Endothelial cell (in vitro differentiated cells): ENCODE measurements around the gene KLF8. TPM values are rescaled to one million over a fixed set of nuclear protein-coding genes. Genes with fewer than 3 reads are reported as not detected.
A peak's percentile ranks its signal among the peaks of the same experiment; 100 is the strongest.

ENCODE experiments used
- DNase-seq: peaks from one replicate; pipeline ENCODE4 v3.0.0; 2021; ENCODE audit warnings: low spot score
- H3K27ac Mint-ChIP-seq: one replicate; pipeline ENCODE4 v1.8.0; 2021; ENCODE audit warnings: mixed read lengths, inconsistent platforms; ENCODE audit not compliant: unreplicated experiment
- H3K27me3 Mint-ChIP-seq: one replicate; pipeline ENCODE4 v1.8.0; 2021; ENCODE audit warnings: mild to moderate bottlenecking, moderate library complexity, mixed read lengths, inconsistent platforms; ENCODE audit not compliant: unreplicated experiment
- H3K36me3 Mint-ChIP-seq: one replicate; pipeline ENCODE4 v1.8.0; 2021; ENCODE audit warnings: mild to moderate bottlenecking, low read depth, mixed read lengths, inconsistent platforms; ENCODE audit not compliant: unreplicated experiment
- H3K4me1 Mint-ChIP-seq: one replicate; pipeline ENCODE4 v1.8.0; 2021; ENCODE audit warnings: mild to moderate bottlenecking, mixed read lengths, inconsistent platforms; ENCODE audit not compliant: unreplicated experiment
- H3K4me3 Mint-ChIP-seq: one replicate; pipeline ENCODE4 v1.8.0; 2021; ENCODE audit warnings: mild to moderate bottlenecking, mixed read lengths, inconsistent platforms; ENCODE audit not compliant: unreplicated experiment
- H3K9me3 Mint-ChIP-seq: one replicate; pipeline ENCODE4 v1.8.0; 2021; ENCODE audit warnings: mixed read lengths, inconsistent platforms; ENCODE audit not compliant: unreplicated experiment
- CTCF ChIP-seq: fragments of 200-600 bp; sonication (generic); IDR thresholded peaks from one replicate; pipeline ENCODE4 v1.5.0; 2021; ENCODE audit warnings: antibody characterized with exemption; ENCODE audit not compliant: unreplicated experiment
- total RNA-seq: library from RNA; stranded (reverse); fragmentation: NEBNext Ultra II Directional; extraction: Animal tissue kit (Norgen Biotek cat#: 25700); gene quantifications from one replicate; pipeline ENCODE4 v1.2.1, GENCODE V29; 2021; ENCODE audit not compliant: unreplicated experiment

The KLF8 gene
- total RNA-seq, 1 donor from 2014 or later: 13.9 TPM

DNA sequence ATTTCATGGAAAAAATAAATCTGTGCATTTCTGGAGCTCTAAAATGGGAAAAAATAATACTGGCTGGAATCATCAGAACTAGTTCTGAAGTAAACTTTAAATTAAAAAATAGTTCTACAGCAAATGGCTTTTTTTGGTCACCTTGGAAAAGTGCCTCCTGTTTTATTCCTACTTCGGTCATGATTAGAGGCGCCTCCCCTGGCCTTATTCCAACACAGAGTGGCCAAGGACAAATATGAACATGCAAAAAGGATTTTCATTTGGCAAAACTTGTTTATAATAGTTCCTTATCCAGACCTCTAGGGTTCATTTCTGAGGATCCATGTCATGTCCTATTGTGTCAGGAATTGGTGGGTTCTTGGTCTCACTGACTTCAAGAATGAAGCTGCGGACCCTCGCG is 11.1 kb upstream of the KLF8 start:
- no peak overlapping the region for H3K27ac Mint-ChIP-seq
- H3K36me3 Mint-ChIP-seq: no peaks in the 10 kb centered on the region
- no peak for DNase-seq
- H3K27me3 Mint-ChIP-seq: no peaks in the 10 kb centered on the region
- no peak for TF ChIP-seq CTCF
- H3K4me3 Mint-ChIP-seq: no peak overlapping the region
- H3K4me1 Mint-ChIP-seq: no peaks in the 10 kb centered on the region
- no peaks in the 10 kb centered on the region for H3K9me3 Mint-ChIP-seq

DNA sequence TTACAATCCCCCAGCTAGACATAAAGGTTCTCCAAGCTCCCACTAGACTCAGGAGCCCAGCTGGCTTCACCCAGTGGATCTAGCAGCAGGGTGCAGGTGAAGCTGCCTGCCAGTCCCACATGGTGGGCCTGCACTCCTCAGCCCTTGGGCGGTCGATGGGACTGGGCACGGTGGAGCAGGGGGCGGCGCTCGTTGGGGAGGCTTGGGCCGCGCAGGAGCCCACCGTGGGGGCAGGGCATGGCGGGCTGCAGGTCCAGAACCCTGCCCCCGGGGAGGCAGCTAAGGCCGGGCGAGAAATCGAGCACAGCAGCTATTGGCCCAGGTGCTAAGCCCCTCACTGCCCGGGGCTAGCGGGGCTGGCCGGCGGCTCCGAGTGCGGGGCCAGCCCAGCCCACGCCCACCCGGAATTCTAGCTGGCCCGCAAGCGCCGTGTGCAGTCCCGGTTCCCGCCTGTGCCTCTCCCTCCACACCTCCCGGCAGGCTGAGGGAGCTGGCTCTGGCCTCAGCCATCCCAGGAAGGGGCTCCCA is 9.6 kb upstream of the KLF8 start:
- Mint-ChIP-seq H3K4me3 (no peak overlapping the region), H3K36me3 (no peaks in the 10 kb centered on the region), H3K4me1 (peaks cover 6% of the 10 kb centered on the region), H3K9me3 (no peaks in the 10 kb centered on the region), H3K27me3 (no peaks in the 10 kb centered on the region), H3K27ac (no peak overlapping the region)
- DNase-seq: no peak
- TF ChIP-seq CTCF: no peak

GRCh38 chrX:56226980-56227379 is 5.2 kb upstream of the KLF8 start:
- no peak overlapping the region for H3K27ac Mint-ChIP-seq
- H3K36me3 Mint-ChIP-seq: no peaks in the 10 kb centered on the region
- H3K4me1 Mint-ChIP-seq: peaks cover 21% of the 10 kb centered on the region
- no peaks in the 10 kb centered on the region for H3K9me3 Mint-ChIP-seq
- TF ChIP-seq CTCF: no peak
- H3K4me3 Mint-ChIP-seq: no peak overlapping the region
- DNase-seq: no peak
- H3K27me3 Mint-ChIP-seq: no peaks in the 10 kb centered on the region

DNA sequence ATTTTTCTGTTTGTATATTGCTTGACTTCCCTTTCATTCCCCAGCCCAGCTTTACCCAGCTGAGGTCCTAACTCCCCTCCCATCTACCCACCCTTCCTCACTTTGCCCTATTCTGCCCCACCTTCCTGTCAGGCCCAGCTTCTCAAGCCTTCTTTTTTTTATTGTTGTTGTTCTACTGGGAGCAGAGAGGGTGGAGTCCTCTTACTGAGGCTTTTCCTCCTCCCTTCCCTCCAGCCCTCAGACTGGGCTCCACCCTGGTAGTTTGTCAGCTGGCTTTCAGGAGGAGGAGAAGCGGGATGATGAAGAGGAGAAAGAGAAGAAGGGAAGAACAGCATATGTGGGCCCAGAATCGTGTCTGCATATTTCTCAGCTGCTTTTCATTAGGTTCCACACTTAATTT is 3.2 kb upstream of the KLF8 start:
- Mint-ChIP-seq H3K27ac (no peak overlapping the region), H3K36me3 (no peaks in the 10 kb centered on the region), H3K4me3 (no peak overlapping the region), H3K27me3 (no peaks in the 10 kb centered on the region), H3K9me3 (no peaks in the 10 kb centered on the region), H3K4me1 (peaks cover 21% of the 10 kb centered on the region)
- DNase-seq: no peak
- no peak for TF ChIP-seq CTCF

DNA sequence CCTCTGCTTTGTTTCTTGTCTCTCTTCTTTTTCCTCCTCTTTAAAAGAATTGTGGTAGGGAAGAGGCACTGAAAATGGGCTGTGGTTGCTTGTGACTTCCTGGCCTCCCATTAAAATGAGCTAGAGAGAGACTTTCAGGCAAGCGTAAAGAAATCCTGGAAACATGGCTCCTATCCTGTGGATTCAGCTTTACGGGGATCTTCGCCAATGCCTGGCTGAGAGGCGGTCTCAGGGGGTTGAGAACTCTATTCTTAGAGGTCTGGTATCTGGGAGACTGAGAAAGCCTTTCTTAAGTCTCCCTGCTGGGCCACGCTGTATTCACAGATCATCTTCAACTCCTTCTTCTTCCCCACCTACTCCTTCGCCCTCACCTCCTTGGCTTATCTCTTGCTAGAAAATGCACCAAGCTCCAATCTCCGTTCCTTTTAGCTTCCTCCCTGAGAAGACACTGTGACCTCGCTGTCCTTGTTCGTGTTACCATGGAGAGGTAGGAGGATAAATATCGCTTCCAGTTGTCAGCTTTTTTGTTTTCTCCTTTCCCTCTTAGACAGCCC is 542 bp upstream of the KLF8 start:
- no peak for TF ChIP-seq CTCF
- peaks cover 19% of the 10 kb centered on the region for H3K4me1 Mint-ChIP-seq
- peak overlapping the region; percentile 92 for H3K4me3 Mint-ChIP-seq
- no peak for DNase-seq
- H3K27ac Mint-ChIP-seq: peak overlapping the region; percentile 67
- no peaks in the 10 kb centered on the region for H3K36me3 Mint-ChIP-seq
- H3K9me3 Mint-ChIP-seq: no peaks in the 10 kb centered on the region
- H3K27me3 Mint-ChIP-seq: no peaks in the 10 kb centered on the region
